Activated CD8-positive, alpha-beta memory T cell treated with anti-CD3 and anti-CD28 coated beads, Interleukin-2, amount 10 ng/mL, durations not matched to agents 7 days and 5 days (primary cell): ENCODE data around the gene TH. TPM values are rescaled to one million over a fixed set of nuclear protein-coding genes. Genes with fewer than 3 reads are reported as not detected.

Experiments used
- ATAC-seq: fragments of 150-1000 bp; cut with Tn5 transposase; one replicate; pipeline ENCODE4 v1.10.0; 2021; ENCODE audit warnings: moderate library complexity
- CTCF ChIA-PET: fragments of 350-600 bp; sonication (Branson Sonifier 250); formaldehyde crosslinking; loops from one replicate; lab custom pipeline; 2021; ENCODE audit warnings: antibody characterized with exemption; lab: Charles Lee
- DNase-seq: peaks from one replicate; pipeline ENCODE4 v3.0.0-alpha.2; 2020
- H3K27ac Mint-ChIP-seq: one replicate; pipeline ENCODE4 v1.8.0; 2021; ENCODE audit warnings: mild to moderate bottlenecking, mixed read lengths
- H3K27me3 Mint-ChIP-seq: one replicate; pipeline ENCODE4 v1.8.0; 2021; ENCODE audit warnings: mixed read lengths
- H3K36me3 Mint-ChIP-seq: one replicate; pipeline ENCODE4 v1.8.0; 2021; ENCODE audit warnings: mild to moderate bottlenecking, mixed read lengths
- H3K4me1 Mint-ChIP-seq: one replicate; pipeline ENCODE4 v1.8.0; 2021; ENCODE audit warnings: mixed read lengths
- H3K4me3 Mint-ChIP-seq: one replicate; pipeline ENCODE4 v1.8.0; 2021; ENCODE audit warnings: mild to moderate bottlenecking, moderate library complexity, mixed read lengths
- H3K9me3 Mint-ChIP-seq: one replicate; pipeline ENCODE4 v1.8.0; 2022; ENCODE audit warnings: low read depth, mixed read lengths
- total RNA-seq, 2 experiments: library from RNA; stranded (reverse); gene quantifications; one replicate each; pipeline ENCODE4 v1.2.3, GENCODE V29; 2021

TH gene
- total RNA-seq, 2 experiments from 2014 or later = not detected

GRCh38 chr11:2174361-2174760 is 2.7 kb upstream of the TH start:
- no peaks in the 10 kb centered on the region for H3K36me3 Mint-ChIP-seq
- ATAC-seq (no peak), DNase-seq (no peak)
- no peak overlapping the region for H3K4me3 Mint-ChIP-seq
- H3K27ac Mint-ChIP-seq = no peak overlapping the region
- no peaks in the 10 kb centered on the region for H3K4me1 Mint-ChIP-seq
- H3K9me3 Mint-ChIP-seq = no peaks in the 10 kb centered on the region
- H3K27me3 Mint-ChIP-seq = no peaks in the 10 kb centered on the region
- CTCF ChIA-PET = no interaction called here

GRCh38 chr11:2173761-2174160 is 2.1 kb upstream of the TH start:
- no peak overlapping the region for H3K4me3 Mint-ChIP-seq

GRCh38 chr11:2173150-2173693 is 1.6 kb upstream of the TH start:
- no peak overlapping the region for H3K4me3 Mint-ChIP-seq
- no peaks in the 10 kb centered on the region for H3K4me1 Mint-ChIP-seq
- H3K9me3 Mint-ChIP-seq = no peaks in the 10 kb centered on the region
- DNase-seq (no peak), ATAC-seq (no peak)
- H3K27me3 Mint-ChIP-seq = no peaks in the 10 kb centered on the region
- CTCF ChIA-PET = no interaction called here
- no peak overlapping the region for H3K27ac Mint-ChIP-seq
- H3K36me3 Mint-ChIP-seq = no peaks in the 10 kb centered on the region

More at GRCh38 chr11:2173761-2174160, 2.1 kb upstream of the TH start:
- no peaks in the 10 kb centered on the region for H3K4me1 Mint-ChIP-seq
- CTCF ChIA-PET = no interaction called here
- no peak overlapping the region for H3K27ac Mint-ChIP-seq
- ATAC-seq (no peak), DNase-seq (no peak)
- no peaks in the 10 kb centered on the region for H3K36me3 Mint-ChIP-seq
- no peaks in the 10 kb centered on the region for H3K27me3 Mint-ChIP-seq
- no peaks in the 10 kb centered on the region for H3K9me3 Mint-ChIP-seq

- Mint-ChIP-seq H3K4me1 (no peaks in the 10 kb centered on the region), H3K27ac (no peak overlapping the region), H3K36me3 (no peaks in the 10 kb centered on the region), H3K9me3 (no peaks in the 10 kb centered on the region), H3K27me3 (no peaks in the 10 kb centered on the region), H3K4me3 (no peak overlapping the region)
- no peak for ATAC-seq
- CTCF ChIA-PET = no interaction called here
- no peak for DNase-seq
Measured at GRCh38 chr11:2172676-2173075, 1.1 kb upstream of the TH start.

- CTCF ChIA-PET = interaction anchor here (0.9 to 1.5 kb wide), 2 partner anchors 18 to 1047 kb away, joined by 4 read pairs; no protein-coding TSS in a partner anchor
- DNase-seq (no peak), ATAC-seq (no peak)
- Mint-ChIP-seq H3K36me3 (no peaks in the 10 kb centered on the region), H3K4me1 (no peaks in the 10 kb centered on the region), H3K27me3 (no peaks in the 10 kb centered on the region), H3K9me3 (no peaks in the 10 kb centered on the region), H3K4me3 (no peak overlapping the region), H3K27ac (no peak overlapping the region)
Measured at GRCh38 chr11:2169626-2170570, 1.7 kb downstream of the TH start.

GRCh38 chr11:2169005-2169378 is 2.6 kb downstream of the TH start:
- no peaks in the 10 kb centered on the region for H3K27me3 Mint-ChIP-seq
- no peak overlapping the region for H3K4me3 Mint-ChIP-seq
- no peaks in the 10 kb centered on the region for H3K9me3 Mint-ChIP-seq
- no peak overlapping the region for H3K27ac Mint-ChIP-seq
- no peaks in the 10 kb centered on the region for H3K4me1 Mint-ChIP-seq
- H3K36me3 Mint-ChIP-seq = no peaks in the 10 kb centered on the region
- CTCF ChIA-PET = interaction anchor here (0.9 kb wide), 1 partner anchor 1048 kb away, joined by 4 read pairs; no protein-coding TSS in a partner anchor
- ATAC-seq (no peak), DNase-seq (no peak)

- H3K9me3 Mint-ChIP-seq = no peaks in the 10 kb centered on the region
- CTCF ChIA-PET = interaction anchor here (2.3 kb wide), 1 partner anchor 252 kb away, joined by 14 read pairs; no protein-coding TSS in a partner anchor
- H3K27me3 Mint-ChIP-seq = no peaks in the 10 kb centered on the region
- no peak overlapping the region for H3K4me3 Mint-ChIP-seq
- no peak overlapping the region for H3K27ac Mint-ChIP-seq
- ATAC-seq = no peak
- DNase-seq = no peak
- no peaks in the 10 kb centered on the region for H3K4me1 Mint-ChIP-seq
- H3K36me3 Mint-ChIP-seq = no peaks in the 10 kb centered on the region
Measured at GRCh38 chr11:2168286-2169004, 3.2 kb downstream of the TH start.

GRCh38 chr11:2167141-2168045 is 4.2 kb downstream of the TH start:
- no peaks in the 10 kb centered on the region for H3K36me3 Mint-ChIP-seq
- H3K4me3 Mint-ChIP-seq = no peak overlapping the region
- CTCF ChIA-PET = interaction anchor here (2.3 kb wide), 1 partner anchor 253 kb away, joined by 14 read pairs; no protein-coding TSS in a partner anchor
- no peaks in the 10 kb centered on the region for H3K9me3 Mint-ChIP-seq
- ATAC-seq (no peak), DNase-seq (no peak)
- no peaks in the 10 kb centered on the region for H3K4me1 Mint-ChIP-seq
- no peak overlapping the region for H3K27ac Mint-ChIP-seq
- H3K27me3 Mint-ChIP-seq = no peaks in the 10 kb centered on the region

- DNase-seq = peak; percentile 53
Measured at GRCh38 chr11:2166091-2166851, 5.3 kb downstream of the TH start.

GRCh38 chr11:2165571-2165970 is 6.0 kb downstream of the TH start:
- DNase-seq = no peak
- Mint-ChIP-seq H3K27me3 (no peaks in the 10 kb centered on the region), H3K4me3 (no peak overlapping the region), H3K4me1 (no peaks in the 10 kb centered on the region), H3K27ac (no peak overlapping the region), H3K36me3 (no peaks in the 10 kb centered on the region), H3K9me3 (no peaks in the 10 kb centered on the region)
- no peak for ATAC-seq
- CTCF ChIA-PET = interaction anchor here (1.2 to 2.8 kb wide), 4 partner anchors 12 to 255 kb away, joined by 5 to 14 read pairs (median 5); no protein-coding TSS in a partner anchor

More at GRCh38 chr11:2166091-2166851, 5.3 kb downstream of the TH start:
- CTCF ChIA-PET = interaction anchor here (1.2 to 2.8 kb wide), 4 partner anchors 12 to 255 kb away, joined by 5 to 14 read pairs (median 10); no protein-coding TSS in a partner anchor
- no peak overlapping the region for H3K4me3 Mint-ChIP-seq
- peak; percentile 60 for ATAC-seq
- H3K27ac Mint-ChIP-seq = no peak overlapping the region
- no peaks in the 10 kb centered on the region for H3K36me3 Mint-ChIP-seq
- H3K27me3 Mint-ChIP-seq = no peaks in the 10 kb centered on the region
- no peaks in the 10 kb centered on the region for H3K9me3 Mint-ChIP-seq
- no peaks in the 10 kb centered on the region for H3K4me1 Mint-ChIP-seq

GRCh38 chr11:2164861-2165555 is 6.6 kb downstream of the TH start:
- CTCF ChIA-PET = interaction anchor here (1.2 to 2.8 kb wide), 4 partner anchors 11 to 255 kb away, joined by 5 to 14 read pairs (median 5); no protein-coding TSS in a partner anchor
- no peaks in the 10 kb centered on the region for H3K36me3 Mint-ChIP-seq
- H3K9me3 Mint-ChIP-seq = no peaks in the 10 kb centered on the region
- DNase-seq = no peak
- ATAC-seq = no peak
- H3K27me3 Mint-ChIP-seq = no peaks in the 10 kb centered on the region
- H3K4me3 Mint-ChIP-seq = no peak overlapping the region
- H3K4me1 Mint-ChIP-seq = no peaks in the 10 kb centered on the region
- no peak overlapping the region for H3K27ac Mint-ChIP-seq
